ENCODE data around the gene NLRP5. TPM values are rescaled to one million over a fixed set of nuclear protein-coding genes. Genes with fewer than 3 reads are reported as not detected.
A peak's percentile ranks its signal among the peaks of the same experiment; 100 is the strongest.
"Not testable (repeated sequence)": the region's sequence is repeated elsewhere in the genome, so short reads cannot be mapped to it uniquely, and the experiment has no call there.

The NLRP5 gene
- total and polyA plus RNA-seq, 2 of the 8 experiments (the other 6 are each of a cell fraction or from before 2014, with no cell fraction given): not detected

DNA sequence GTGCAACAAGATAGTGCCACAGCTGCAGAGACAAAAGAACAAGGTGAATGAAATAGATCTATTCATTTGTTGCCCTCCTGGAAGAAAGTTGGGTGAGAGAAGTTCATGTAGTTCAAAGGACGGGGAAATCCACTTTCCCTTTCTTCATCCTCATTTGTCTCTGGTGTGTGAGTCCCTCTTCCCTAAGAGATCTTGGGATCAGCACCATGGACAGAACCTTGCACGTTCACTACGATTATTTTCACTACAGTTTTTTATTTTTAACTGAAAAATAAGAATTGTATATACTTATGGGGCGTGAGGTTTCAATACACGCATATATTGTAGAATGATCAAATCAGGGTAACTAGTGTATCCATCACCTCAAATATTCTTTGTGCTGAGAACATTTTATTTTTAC, 29.2 kb downstream of the NLRP5 start (continued):
- TF ChIP-seq, protein P1, sequence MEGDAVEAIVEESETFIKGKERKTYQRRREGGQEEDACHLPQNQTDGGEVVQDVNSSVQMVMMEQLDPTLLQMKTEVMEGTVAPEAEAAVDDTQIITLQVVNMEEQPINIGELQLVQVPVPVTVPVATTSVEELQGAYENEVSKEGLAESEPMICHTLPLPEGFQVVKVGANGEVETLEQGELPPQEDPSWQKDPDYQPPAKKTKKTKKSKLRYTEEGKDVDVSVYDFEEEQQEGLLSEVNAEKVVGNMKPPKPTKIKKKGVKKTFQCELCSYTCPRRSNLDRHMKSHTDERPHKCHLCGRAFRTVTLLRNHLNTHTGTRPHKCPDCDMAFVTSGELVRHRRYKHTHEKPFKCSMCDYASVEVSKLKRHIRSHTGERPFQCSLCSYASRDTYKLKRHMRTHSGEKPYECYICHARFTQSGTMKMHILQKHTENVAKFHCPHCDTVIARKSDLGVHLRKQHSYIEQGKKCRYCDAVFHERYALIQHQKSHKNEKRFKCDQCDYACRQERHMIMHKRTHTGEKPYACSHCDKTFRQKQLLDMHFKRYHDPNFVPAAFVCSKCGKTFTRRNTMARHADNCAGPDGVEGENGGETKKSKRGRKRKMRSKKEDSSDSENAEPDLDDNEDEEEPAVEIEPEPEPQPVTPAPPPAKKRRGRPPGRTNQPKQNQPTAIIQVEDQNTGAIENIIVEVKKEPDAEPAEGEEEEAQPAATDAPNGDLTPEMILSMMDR (IDR thresholded peaks at IDR 0.05; ENCODE audit: control extremely low read depth in 1 of 3, insufficient read depth in 1 of 3, low read depth in 1 of 3, low read length in 3 of 3): no peak
- no peak for TF ChIP-seq CEBPB (IDR thresholded peaks at IDR 0.05; ENCODE audit: low read depth, low read length)

DNA sequence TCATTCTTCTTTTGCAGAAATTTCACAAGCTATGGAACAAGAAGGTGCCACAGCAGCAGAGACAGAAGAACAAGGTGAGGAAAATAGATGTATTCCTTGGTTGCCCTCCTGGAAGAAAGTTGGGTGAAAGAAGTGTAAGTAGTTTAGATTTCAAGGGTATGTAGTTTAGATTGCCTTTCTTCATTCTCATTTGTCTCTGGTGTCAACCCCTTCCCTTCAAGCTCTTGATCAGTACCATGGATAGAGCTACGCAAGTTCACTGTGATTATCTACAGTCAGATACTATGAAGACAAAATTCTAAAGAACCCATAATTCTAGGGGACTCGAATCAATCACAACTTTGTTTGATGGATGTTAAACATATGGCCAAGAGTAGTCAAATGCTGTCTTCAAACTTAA, 32.8 kb downstream of the NLRP5 start:
- H2BK120ac ChIP-seq (replicated peaks; ENCODE audit: low read depth, low read length); H3K36me3 ChIP-seq (ENCODE audit: control insufficient read depth in 2 of 4, insufficient read depth in 4 of 4, low read length in 3 of 4); H3K79me1 ChIP-seq (ENCODE audit: low read depth, low read length); H4K20me1 ChIP-seq (replicated peaks in 1 of 2; ENCODE audit: control insufficient read depth in 1 of 2, insufficient read depth in 2 of 2, low read length in 2 of 2); H4K8ac ChIP-seq (ENCODE audit: extremely low read depth, insufficient read depth, low read length); H2BK20ac ChIP-seq (ENCODE audit: low read length); H3K4me1 ChIP-seq (replicated peaks in 1 of 4; ENCODE audit: control insufficient read depth in 3 of 4, insufficient read depth in 4 of 4, low read length in 3 of 4); H3K14ac ChIP-seq (ENCODE audit: insufficient read length); H2BK12ac ChIP-seq (ENCODE audit: low read depth, low read length); H3K9ac ChIP-seq (replicated peaks in 1 of 4; ENCODE audit: extremely low read depth in 1 of 4, low read depth in 3 of 4, low read length in 3 of 4); H4K91ac ChIP-seq (replicated peaks; ENCODE audit: insufficient read length, low read length); H3K4me2 ChIP-seq (ENCODE audit: insufficient read depth in 1 of 2, low read depth in 2 of 2, low read length in 2 of 2); H3K4ac ChIP-seq (replicated peaks; ENCODE audit: insufficient read length, low read depth, low read length); H3K23me2 ChIP-seq (ENCODE audit: low read depth, low read length); POLR2A ChIA-PET (ENCODE audit: partially characterized antibody); H3K27me3 ChIP-seq (replicated peaks in 1 of 4; ENCODE audit: control insufficient read depth in 3 of 4, extremely low read depth in 1 of 4, insufficient read depth in 3 of 4, low read length in 3 of 4); H2AK5ac ChIP-seq (ENCODE audit: low read depth, low read length); H4K5ac ChIP-seq (ENCODE audit: insufficient read length, low read depth, low read length); H3K27ac ChIP-seq (ENCODE audit: low read depth, low read length); H3K23ac ChIP-seq (ENCODE audit: insufficient read length); H3K18ac ChIP-seq (ENCODE audit: extremely low read depth, low read length); H2BK5ac ChIP-seq (ENCODE audit: low read depth, low read length); H3K79me2 ChIP-seq (ENCODE audit: control insufficient read depth in 1 of 2, insufficient read depth in 2 of 2, low read length in 2 of 2); H3K56ac ChIP-seq (replicated peaks; ENCODE audit: insufficient read length, low read depth, low read length); H2BK15ac ChIP-seq (ENCODE audit: low read length); H2AFZ ChIP-seq (ENCODE audit: low read length); H3K4me3 ChIP-seq (ENCODE audit: extremely low read depth in 1 of 4, insufficient read depth in 2 of 4, low read depth in 3 of 4, low read length in 4 of 4); DNase-seq (ENCODE audit: low read depth in 1 of 2, low spot score in 2 of 2): not testable (repeated sequence)
- CTCF ChIA-PET (ENCODE audit: partially characterized antibody): interaction anchor here (0.9 kb wide), 1 partner anchor 47 kb away, joined by 4 read pairs; no protein-coding TSS in a partner anchor
- H3K9me3 ChIP-seq (ENCODE audit: insufficient read depth in 2 of 2, low read depth in 1 of 2, low read length in 1 of 2): peaks cover 38 to 66% of the 10 kb centered on the region in 2 experiments
- FAIRE-seq: peak; percentile 68
- WGBS, 2 experiments (ENCODE audit: extremely low coverage in 1 of 2, insufficient coverage in 1 of 2, insufficient read length in 1 of 2, insufficient replicate concordance in 2 of 2, low coverage in 1 of 2, low lambda C conversion rate in 2 of 2, missing lambda C conversion rate in 1 of 2): 75% methylated on average over 1 of the region's 2 CpGs; no CpG with 5 or more reads in 1 of the 2 experiments
